Measurements from ENCODE around the gene ASRGL1.
A peak's percentile ranks its signal among the peaks of the same experiment; 100 is the strongest.
"Not testable (repeated sequence)": the region's sequence is repeated elsewhere in the genome, so short reads cannot be mapped to it uniquely, and the experiment has no call there.

Gene ASRGL1

GRCh38 chr11:62337303-62338181 is at the start of gene ASRGL1:
Gene ASRGL1, plus strand, starts transcription at chr11:62337448. Its CDS starts 530 bp downstream, at chr11:62337978.
- DNase-seq (ENCODE audit: low spot score) = peak; percentile 75

GRCh38 chr11:62295504-62295903 is 41.7 kb upstream of the ASRGL1 start:
- DNase-seq (ENCODE audit: low spot score) = no peak

GRCh38 chr11:62298975-62299374 is 38.3 kb upstream of the ASRGL1 start, which contains the start of gene SCGB1D4:
Gene SCGB1D4, minus strand, starts transcription at chr11:62299075. Its CDS starts 65 bp downstream, at chr11:62299010.
- DNase-seq (ENCODE audit: low spot score) = no peak

- DNase-seq (ENCODE audit: low spot score) = no peak
These were observed 31.0 kb upstream of the ASRGL1 start for GRCh38 chr11:62306227-62306626.

DNA sequence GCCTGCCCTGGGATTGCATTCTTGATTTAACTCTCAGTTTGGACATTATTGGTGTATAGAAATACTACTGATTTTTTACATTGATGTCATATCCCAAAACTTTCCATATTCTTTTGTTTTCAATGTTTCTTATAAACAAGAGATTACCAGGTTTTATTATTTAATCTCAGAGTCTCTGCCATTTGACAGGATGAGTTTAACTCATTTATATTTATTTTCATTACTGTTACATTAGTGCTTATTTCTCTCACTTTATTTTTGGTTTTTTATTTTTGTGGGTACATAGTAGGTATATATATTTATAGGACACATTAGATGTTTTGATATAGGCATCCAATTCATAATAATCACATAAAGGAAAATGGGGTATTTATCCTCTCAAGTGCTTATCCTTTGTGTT is 29.3 kb upstream of the ASRGL1 start:
- no peak for DNase-seq (ENCODE audit: low spot score)

DNA sequence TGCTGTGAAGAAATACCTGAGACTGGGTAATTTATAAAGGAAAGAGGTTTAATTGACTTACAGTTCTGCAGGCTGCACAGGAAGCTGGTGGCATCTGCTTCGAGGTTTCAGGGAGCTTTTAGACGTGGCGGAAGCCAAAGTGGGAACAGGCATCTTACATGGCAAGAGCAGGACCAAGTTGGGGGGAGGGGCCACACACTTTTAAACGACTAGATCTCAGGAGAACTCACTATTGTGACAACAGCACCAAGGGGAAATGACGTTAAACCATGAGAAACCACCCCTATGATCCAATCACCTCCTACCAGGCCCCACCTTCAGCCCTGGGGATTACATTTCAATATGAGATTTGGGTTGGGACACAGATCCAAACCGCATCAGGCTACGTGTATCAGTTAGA is 27.3 kb upstream of the ASRGL1 start:
- DNase-seq (ENCODE audit: low spot score) = no peak

- DNase-seq (ENCODE audit: low spot score) = no peak
These were observed 21.8 kb upstream of the ASRGL1 start for GRCh38 chr11:62315431-62315830.

GRCh38 chr11:62322524-62322923 is 14.7 kb upstream of the ASRGL1 start:
- DNase-seq (ENCODE audit: low spot score) = no peak

GRCh38 chr11:62324731-62325556 is 12.3 kb upstream of the ASRGL1 start:
- DNase-seq (ENCODE audit: low spot score) = peak; percentile 17

- DNase-seq (ENCODE audit: low spot score) = not testable (repeated sequence)
These were observed 11.5 kb upstream of the ASRGL1 start for GRCh38 chr11:62325781-62326180.

GRCh38 chr11:62326719-62327118 is 10.5 kb upstream of the ASRGL1 start:
- not testable (repeated sequence) for DNase-seq (ENCODE audit: low spot score)

DNA sequence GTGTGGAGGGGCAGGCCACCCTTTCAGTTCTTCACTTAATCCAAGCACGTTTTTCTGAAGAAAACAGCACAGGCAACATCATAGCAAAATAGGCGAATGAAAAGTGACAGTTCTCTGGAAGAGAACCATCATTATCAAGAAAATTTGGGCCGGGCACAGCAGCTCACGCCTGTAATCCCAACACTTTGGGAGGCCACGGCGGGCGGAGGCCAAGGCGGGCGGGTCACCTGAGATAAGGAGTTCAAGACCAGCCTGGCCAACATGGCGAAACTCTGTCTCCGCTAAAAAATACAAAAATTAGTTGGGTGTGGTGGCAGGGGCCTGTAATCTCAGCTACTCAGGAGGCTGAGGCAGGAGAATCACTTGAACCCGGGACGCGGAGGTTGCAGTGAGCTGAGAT is 9.7 kb upstream of the ASRGL1 start:
- not testable (repeated sequence) for DNase-seq (ENCODE audit: low spot score)

- DNase-seq (ENCODE audit: low spot score) = not testable (repeated sequence)
These were observed 6.0 kb upstream of the ASRGL1 start for GRCh38 chr11:62331264-62331663.

GRCh38 chr11:62333768-62334167 is 3.5 kb upstream of the ASRGL1 start:
- DNase-seq (ENCODE audit: low spot score) = no peak

- DNase-seq (ENCODE audit: low spot score) = not testable (repeated sequence)
These were observed 322 bp upstream of the ASRGL1 start for GRCh38 chr11:62336949-62337302.

DNA sequence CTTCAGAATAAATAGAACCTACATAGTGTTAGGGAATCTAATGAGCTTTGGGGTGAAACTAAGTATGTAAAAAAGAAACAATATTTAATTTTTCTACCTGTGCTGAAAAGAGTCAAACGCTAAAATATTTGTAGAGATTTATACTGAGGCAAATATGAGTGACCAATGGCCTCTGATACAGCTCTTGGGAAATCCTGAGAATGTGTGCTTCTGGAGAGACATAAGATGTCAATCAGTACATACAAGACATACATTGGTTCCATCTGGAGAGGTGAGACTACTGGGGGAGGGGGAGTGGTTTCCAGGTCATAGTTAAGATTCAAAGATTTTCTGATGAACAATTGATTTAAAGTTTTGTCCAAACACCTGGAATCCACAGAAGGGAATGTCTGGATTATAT is 970 bp downstream of the ASRGL1 start:
- peak; percentile 31 for DNase-seq (ENCODE audit: low spot score)

DNA sequence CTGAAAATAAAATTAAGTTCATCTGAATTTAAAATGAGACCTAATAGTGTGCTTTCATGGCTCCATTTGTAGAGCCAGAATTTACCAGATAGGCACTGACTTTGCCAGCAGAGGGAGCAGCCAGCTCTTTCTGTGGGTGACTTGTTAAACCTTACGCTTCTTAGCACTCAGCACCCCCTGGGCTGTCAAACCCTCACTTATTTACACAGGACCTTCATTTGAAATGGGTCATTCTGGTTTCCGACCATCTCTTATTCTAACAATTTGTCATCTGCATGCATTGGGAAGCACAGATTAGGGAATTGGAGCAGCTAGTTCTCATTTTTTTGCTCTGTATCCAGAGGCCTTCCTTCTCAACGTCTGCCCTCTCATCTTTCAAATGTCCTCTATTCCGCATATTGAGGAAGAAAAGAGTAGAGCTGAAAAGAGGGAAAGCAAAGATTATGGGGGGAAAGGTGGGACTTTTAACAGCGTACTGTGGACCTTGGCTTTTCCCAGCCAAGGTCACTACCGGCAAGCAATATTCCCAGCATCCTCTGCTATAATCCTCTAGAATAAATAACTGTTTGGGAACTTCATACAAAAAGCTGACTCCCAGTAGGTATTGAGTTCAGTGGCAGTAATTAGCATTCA is 3.1 kb downstream of the ASRGL1 start:
- DNase-seq (ENCODE audit: low spot score) = peak; percentile 94

GRCh38 chr11:62341588-62341987 is 4.3 kb downstream of the ASRGL1 start:
- DNase-seq (ENCODE audit: low spot score) = no peak

DNA sequence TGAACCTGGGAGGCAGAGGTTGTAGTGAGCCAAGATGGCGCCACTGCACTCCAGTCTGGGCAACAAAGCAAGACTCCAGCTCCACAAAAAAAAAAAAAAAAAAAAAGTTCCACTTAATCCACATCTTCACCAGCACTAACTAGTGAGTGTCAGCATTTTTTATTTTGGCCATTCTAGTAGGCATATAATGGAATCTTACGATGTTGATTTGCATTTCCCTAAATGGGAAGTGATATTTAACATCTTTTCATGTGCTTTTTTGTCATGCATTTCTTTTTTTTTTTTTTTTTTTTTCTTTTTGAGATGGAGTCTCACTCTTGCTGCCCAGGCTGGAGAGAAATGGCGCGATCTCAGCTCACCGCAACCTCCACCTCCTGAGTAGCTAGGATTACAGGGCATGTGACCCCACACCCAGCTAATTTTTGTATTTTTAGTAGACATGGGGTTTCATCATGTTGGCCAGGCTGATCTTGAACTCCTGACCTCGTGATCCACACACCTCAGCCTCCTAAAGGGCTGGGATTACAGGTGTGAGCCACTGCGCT is 6.5 kb downstream of the ASRGL1 start:
- DNase-seq (ENCODE audit: low spot score) = not testable (repeated sequence)

GRCh38 chr11:62344210-62344609 is 7.0 kb downstream of the ASRGL1 start:
- no peak for DNase-seq (ENCODE audit: low spot score)

DNA sequence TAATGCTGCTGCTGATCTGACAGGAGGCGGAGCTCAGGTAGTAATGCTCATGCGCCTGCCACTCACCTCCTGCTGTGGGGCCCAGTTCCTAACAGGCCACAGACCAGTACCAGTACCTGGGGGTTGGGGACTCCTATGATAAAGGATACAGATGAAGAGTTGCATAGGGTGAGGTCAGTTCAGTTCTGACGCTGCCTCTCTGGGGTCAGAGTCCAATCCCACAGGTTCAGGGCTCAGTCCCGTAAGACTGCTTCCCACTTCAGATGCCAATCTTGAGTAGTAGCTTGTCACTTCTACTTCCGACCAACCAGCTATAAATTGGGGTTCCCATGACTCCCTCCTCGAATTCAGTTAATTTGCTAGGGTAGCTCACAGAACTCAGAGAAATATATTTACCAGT is 8.6 kb downstream of the ASRGL1 start:
- no peak for DNase-seq (ENCODE audit: low spot score)
